ENCODE data around the gene SEL1L2. TPM values are rescaled to one million over a fixed set of nuclear protein-coding genes. Genes with fewer than 3 reads are reported as not detected.

Gene SEL1L2, protein sequence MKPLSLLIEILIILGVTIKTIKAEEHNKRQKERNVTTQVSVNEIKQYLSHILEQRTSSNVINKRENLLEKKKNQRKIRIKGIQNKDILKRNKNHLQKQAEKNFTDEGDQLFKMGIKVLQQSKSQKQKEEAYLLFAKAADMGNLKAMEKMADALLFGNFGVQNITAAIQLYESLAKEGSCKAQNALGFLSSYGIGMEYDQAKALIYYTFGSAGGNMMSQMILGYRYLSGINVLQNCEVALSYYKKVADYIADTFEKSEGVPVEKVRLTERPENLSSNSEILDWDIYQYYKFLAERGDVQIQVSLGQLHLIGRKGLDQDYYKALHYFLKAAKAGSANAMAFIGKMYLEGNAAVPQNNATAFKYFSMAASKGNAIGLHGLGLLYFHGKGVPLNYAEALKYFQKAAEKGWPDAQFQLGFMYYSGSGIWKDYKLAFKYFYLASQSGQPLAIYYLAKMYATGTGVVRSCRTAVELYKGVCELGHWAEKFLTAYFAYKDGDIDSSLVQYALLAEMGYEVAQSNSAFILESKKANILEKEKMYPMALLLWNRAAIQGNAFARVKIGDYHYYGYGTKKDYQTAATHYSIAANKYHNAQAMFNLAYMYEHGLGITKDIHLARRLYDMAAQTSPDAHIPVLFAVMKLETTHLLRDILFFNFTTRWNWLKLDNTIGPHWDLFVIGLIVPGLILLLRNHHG
- total RNA-seq, result 1 to 10 TPM in 1 of 2 donors, not detected in 1; 6.3 TPM
- under 1 TPM in 1 of 2 donors, not detected in 1; 0.95 TPM for polyA plus RNA-seq
- long read RNA-seq, donor 1, result 0 reads
- long read RNA-seq, donor 2, partial matches to known transcripts, result 0 of 1 reads
- long read RNA-seq, donor 2, other reads (novel, unspliced or antisense), result 1 of 1 reads

DNA sequence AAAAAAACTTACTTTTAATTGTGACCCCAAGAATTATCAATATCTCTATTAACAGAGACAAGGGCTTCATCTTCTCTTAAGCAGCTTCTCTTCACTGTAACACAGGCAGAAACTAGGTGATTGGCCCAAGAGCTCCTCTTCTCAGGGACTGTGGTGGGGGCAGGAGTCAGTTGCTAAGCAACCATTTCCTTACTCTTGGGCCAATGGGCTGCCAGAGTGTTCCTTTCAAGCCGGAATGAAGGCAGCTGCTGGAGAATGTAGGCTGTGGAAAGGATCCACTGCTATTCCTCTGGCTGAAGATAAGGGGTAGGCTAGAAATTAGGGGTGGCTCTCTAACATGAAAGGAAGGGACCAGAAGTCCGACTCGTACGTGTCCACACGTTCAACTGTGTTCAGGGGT is at the start of gene SEL1L2:
Gene SEL1L2 (minus strand): TSS at position 150 of the 400 bp plus-strand sequence. CDS start 80 bp downstream, at position 70.
- no peaks in the 10 kb centered on the region for H3K27me3 ChIP-seq (ENCODE audit: control insufficient read depth in 1 of 2, insufficient read depth in 2 of 2, low read length in 1 of 2)
- no peak for DNase-seq

DNA sequence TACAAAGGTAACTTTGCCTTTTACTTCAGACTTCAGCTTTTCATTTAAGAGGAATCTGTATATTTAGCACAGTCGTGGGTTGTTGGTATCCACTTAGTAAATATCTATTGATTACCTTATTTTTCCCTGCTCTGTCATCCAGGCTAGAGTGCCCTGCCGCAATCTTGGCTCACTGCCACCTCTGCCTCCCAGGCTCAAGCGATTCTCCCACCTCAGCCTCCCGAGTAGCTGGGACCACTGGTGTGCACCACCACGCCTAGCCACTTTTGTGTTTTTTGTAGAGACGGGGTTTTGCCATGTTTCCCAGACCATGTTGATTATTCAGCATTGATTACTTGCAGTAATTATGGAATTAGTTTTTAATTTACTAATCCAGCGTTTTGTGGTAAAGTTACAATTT is 46.2 kb upstream of the SEL1L2 start:
- WGBS, 2 donors, result 90 to 91% methylated on average over 7 of the region's 7 CpGs
- Histone ChIP-seq H3K36me3 (ENCODE audit: control insufficient read depth in 1 of 2, insufficient read depth in 2 of 2, low read length in 1 of 2) (no peaks in the 10 kb centered on the region), H3K27me3 (ENCODE audit: control insufficient read depth in 1 of 2, insufficient read depth in 2 of 2, low read length in 1 of 2) (no peaks in the 10 kb centered on the region), H3K27ac (ENCODE audit: low read depth in 1 of 2, low read length in 2 of 2) (no peak overlapping the region), H3K4me1 (ENCODE audit: control insufficient read depth in 1 of 2, insufficient read depth in 2 of 2, low read length in 2 of 2) (no peaks in the 10 kb centered on the region), H3K4me3 (ENCODE audit: low read length in 2 of 2) (no peak overlapping the region), H3K9me3 (ENCODE audit: control insufficient read depth, low read length) (no peaks in the 10 kb centered on the region)
- ATAC-seq (ENCODE audit: low FRiP score) (no peak), DNase-seq (peak in 1 of 2 donors; percentile 60)
- intact Hi-C loops (cut with DNase I), result no loop called here

More for the DNA sequence above, at the start of gene SEL1L2:
- ATAC-seq (ENCODE audit: low FRiP score), result no peak
- Histone ChIP-seq H3K4me1 (ENCODE audit: control insufficient read depth in 1 of 2, insufficient read depth in 2 of 2, low read length in 2 of 2) (no peaks in the 10 kb centered on the region), H3K9me3 (ENCODE audit: control insufficient read depth, low read length) (no peaks in the 10 kb centered on the region), H3K4me3 (ENCODE audit: low read length in 2 of 2) (no peak within 1 kb of the TSS), H3K36me3 (ENCODE audit: control insufficient read depth in 1 of 2, insufficient read depth in 2 of 2, low read length in 1 of 2) (no peaks in the 10 kb centered on the region), H3K27ac (ENCODE audit: low read depth in 1 of 2, low read length in 2 of 2) (no peak within 1 kb of the TSS)
- 33 to 38% methylated on average over 5 of the region's 5 CpGs for WGBS, 2 donors
- intact Hi-C loops (cut with DNase I), result loop anchor here in 1 of 2 donors (10.0 kb wide), 1 partner anchor 64 kb away; no protein-coding TSS in a partner anchor

DNA sequence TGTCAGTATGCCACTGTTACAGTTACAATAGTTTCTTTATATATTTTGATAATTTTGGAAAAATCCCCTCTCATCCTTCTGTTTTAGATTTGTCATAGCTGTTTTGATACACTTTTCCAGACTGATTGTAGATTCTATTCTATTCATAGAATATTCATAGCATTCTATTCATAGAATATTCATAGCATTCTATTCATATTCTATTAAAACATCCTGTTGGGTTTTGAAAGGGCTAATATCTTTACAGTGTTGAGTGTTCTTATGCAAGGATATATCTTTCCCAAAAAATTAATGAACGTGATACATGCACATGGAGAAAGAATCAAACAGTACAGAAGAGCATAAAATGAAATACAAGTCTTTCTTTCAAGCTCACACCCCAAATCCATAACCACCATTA is 42.9 kb upstream of the SEL1L2 start:
- H3K27me3 ChIP-seq (ENCODE audit: control insufficient read depth in 1 of 2, insufficient read depth in 2 of 2, low read length in 1 of 2), result no peaks in the 10 kb centered on the region
- H3K4me3 ChIP-seq (ENCODE audit: low read length in 2 of 2), result no peak overlapping the region
- WGBS, 2 donors, result 69 to 81% methylated on average over 1 of the region's 1 CpG
- H3K9me3 ChIP-seq (ENCODE audit: control insufficient read depth, low read length), result no peaks in the 10 kb centered on the region
- ATAC-seq (ENCODE audit: low FRiP score), result no peak
- no peaks in the 10 kb centered on the region for H3K4me1 ChIP-seq (ENCODE audit: control insufficient read depth in 1 of 2, insufficient read depth in 2 of 2, low read length in 2 of 2)
- H3K36me3 ChIP-seq (ENCODE audit: control insufficient read depth in 1 of 2, insufficient read depth in 2 of 2, low read length in 1 of 2), result no peaks in the 10 kb centered on the region
- no peak for DNase-seq
- no peak overlapping the region for H3K27ac ChIP-seq (ENCODE audit: low read depth in 1 of 2, low read length in 2 of 2)
- intact Hi-C loops (cut with DNase I), result no loop called here

DNA sequence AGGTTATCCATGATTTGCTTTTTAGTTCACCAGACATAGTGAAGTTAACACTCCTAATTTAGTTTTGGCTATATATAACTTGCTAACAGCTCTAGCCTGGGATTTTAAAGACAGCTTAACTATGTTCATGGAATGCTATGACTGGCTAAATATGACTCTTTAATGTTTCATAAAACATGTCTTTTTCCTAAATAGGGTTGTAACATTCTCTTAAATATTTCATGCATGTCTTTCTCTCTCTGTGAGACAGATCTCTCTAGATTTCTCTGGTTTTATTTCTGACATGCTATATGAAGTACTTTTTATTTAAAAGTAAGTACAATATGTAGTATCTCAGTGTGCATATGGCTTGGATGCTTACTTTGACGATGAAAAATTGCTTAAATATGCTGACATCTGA is 40.6 kb upstream of the SEL1L2 start:
- peaks cover 2% of the 10 kb centered on the region for H3K9me3 ChIP-seq (ENCODE audit: control insufficient read depth, low read length)
- no peaks in the 10 kb centered on the region for H3K4me1 ChIP-seq (ENCODE audit: control insufficient read depth in 1 of 2, insufficient read depth in 2 of 2, low read length in 2 of 2)
- no peak for DNase-seq
- H3K27ac ChIP-seq (ENCODE audit: low read depth in 1 of 2, low read length in 2 of 2), result no peak overlapping the region
- H3K27me3 ChIP-seq (ENCODE audit: control insufficient read depth in 1 of 2, insufficient read depth in 2 of 2, low read length in 1 of 2), result no peaks in the 10 kb centered on the region
- H3K4me3 ChIP-seq (ENCODE audit: low read length in 2 of 2), result no peak overlapping the region
- intact Hi-C loops (cut with DNase I), result no loop called here
- WGBS, 2 donors, result 83 to 91% methylated on average over 1 of the region's 1 CpG
- no peak for ATAC-seq (ENCODE audit: low FRiP score)
- no peaks in the 10 kb centered on the region for H3K36me3 ChIP-seq (ENCODE audit: control insufficient read depth in 1 of 2, insufficient read depth in 2 of 2, low read length in 1 of 2)

DNA sequence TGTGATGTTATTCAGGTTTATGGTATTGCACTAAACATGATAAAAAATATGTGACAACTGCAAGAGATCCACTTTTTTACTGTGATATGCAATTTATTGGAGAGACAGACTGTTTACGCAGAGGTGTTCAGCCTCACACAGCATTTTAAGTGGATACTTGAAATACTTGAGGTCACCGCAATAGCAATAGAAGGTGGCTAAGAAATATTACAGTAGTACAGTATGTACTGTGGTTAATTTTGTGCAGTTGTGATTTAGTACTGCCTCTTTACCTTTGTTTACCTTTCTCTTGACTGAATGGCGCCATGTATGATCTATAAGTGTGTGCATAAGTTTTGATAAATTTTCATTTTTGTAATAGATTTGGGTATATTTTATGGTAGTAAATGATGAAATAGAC is 22.3 kb upstream of the SEL1L2 start:
- Histone ChIP-seq H3K9me3 (ENCODE audit: control insufficient read depth, low read length) (no peaks in the 10 kb centered on the region), H3K27me3 (ENCODE audit: control insufficient read depth in 1 of 2, insufficient read depth in 2 of 2, low read length in 1 of 2) (no peaks in the 10 kb centered on the region), H3K36me3 (ENCODE audit: control insufficient read depth in 1 of 2, insufficient read depth in 2 of 2, low read length in 1 of 2) (no peaks in the 10 kb centered on the region), H3K27ac (ENCODE audit: low read depth in 1 of 2, low read length in 2 of 2) (no peak overlapping the region), H3K4me1 (ENCODE audit: control insufficient read depth in 1 of 2, insufficient read depth in 2 of 2, low read length in 2 of 2) (no peaks in the 10 kb centered on the region), H3K4me3 (ENCODE audit: low read length in 2 of 2) (no peak overlapping the region)
- ATAC-seq (ENCODE audit: low FRiP score), result no peak
- DNase-seq, result no peak
- WGBS, 2 donors, result 95 to 96% methylated on average over 3 of the region's 3 CpGs
- intact Hi-C loops (cut with DNase I), result no loop called here

DNA sequence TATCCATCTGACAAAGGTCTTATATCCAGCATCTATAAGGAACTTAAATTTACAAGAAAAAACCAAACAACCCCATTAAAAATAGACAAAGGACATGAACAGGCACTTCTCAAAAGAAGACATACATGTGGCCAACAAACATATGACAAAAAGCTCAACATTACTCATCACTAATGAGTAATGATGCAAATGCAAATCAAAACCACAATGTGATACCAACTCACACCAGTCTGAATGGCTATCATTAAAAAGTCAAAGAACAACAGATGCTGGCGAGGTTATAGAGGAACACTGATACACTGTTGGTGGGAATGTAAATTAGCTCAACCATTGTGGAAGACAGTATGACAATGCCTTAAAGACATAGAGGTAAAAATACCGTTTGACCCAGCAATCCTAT is 18.8 kb upstream of the SEL1L2 start:
- DNase-seq, result no peak
- H3K9me3 ChIP-seq (ENCODE audit: control insufficient read depth, low read length), result no peaks in the 10 kb centered on the region
- no peak overlapping the region for H3K27ac ChIP-seq (ENCODE audit: low read depth in 1 of 2, low read length in 2 of 2)
- no peak for ATAC-seq (ENCODE audit: low FRiP score)
- 81 to 84% methylated on average over 2 of the region's 2 CpGs for WGBS, 2 donors
- no peaks in the 10 kb centered on the region for H3K36me3 ChIP-seq (ENCODE audit: control insufficient read depth in 1 of 2, insufficient read depth in 2 of 2, low read length in 1 of 2)
- H3K4me3 ChIP-seq (ENCODE audit: low read length in 2 of 2), result no peak overlapping the region
- H3K4me1 ChIP-seq (ENCODE audit: control insufficient read depth in 1 of 2, insufficient read depth in 2 of 2, low read length in 2 of 2), result no peaks in the 10 kb centered on the region
- intact Hi-C loops (cut with DNase I), result no loop called here
- H3K27me3 ChIP-seq (ENCODE audit: control insufficient read depth in 1 of 2, insufficient read depth in 2 of 2, low read length in 1 of 2), result no peaks in the 10 kb centered on the region

DNA sequence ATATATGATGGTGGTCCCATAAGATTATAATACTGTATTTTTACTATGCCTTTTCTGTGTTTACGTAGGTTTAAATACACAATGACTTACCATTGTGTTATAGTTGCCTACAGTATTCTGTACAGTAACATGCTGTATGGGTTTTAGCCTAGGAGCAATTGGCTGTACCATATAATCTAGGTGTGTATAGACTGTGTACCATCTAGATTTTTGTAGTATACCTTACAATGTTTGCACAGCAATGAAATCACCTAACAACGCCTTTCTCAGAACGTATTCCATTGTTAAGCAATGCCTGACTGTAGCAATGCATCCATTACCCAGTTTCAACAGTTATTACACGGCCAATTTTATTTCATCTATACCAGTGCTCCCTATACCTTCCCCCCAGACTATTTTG is 15.6 kb upstream of the SEL1L2 start:
- intact Hi-C loops (cut with DNase I), result no loop called here
- no peak for DNase-seq
- Histone ChIP-seq H3K9me3 (ENCODE audit: control insufficient read depth, low read length) (no peaks in the 10 kb centered on the region), H3K36me3 (ENCODE audit: control insufficient read depth in 1 of 2, insufficient read depth in 2 of 2, low read length in 1 of 2) (no peaks in the 10 kb centered on the region), H3K27ac (ENCODE audit: low read depth in 1 of 2, low read length in 2 of 2) (no peak overlapping the region), H3K27me3 (ENCODE audit: control insufficient read depth in 1 of 2, insufficient read depth in 2 of 2, low read length in 1 of 2) (no peaks in the 10 kb centered on the region), H3K4me1 (ENCODE audit: control insufficient read depth in 1 of 2, insufficient read depth in 2 of 2, low read length in 2 of 2) (no peaks in the 10 kb centered on the region), H3K4me3 (ENCODE audit: low read length in 2 of 2) (no peak overlapping the region)
- WGBS, 2 donors, result 94 to 96% methylated on average over 4 of the region's 4 CpGs
- ATAC-seq (ENCODE audit: low FRiP score), result no peak

DNA sequence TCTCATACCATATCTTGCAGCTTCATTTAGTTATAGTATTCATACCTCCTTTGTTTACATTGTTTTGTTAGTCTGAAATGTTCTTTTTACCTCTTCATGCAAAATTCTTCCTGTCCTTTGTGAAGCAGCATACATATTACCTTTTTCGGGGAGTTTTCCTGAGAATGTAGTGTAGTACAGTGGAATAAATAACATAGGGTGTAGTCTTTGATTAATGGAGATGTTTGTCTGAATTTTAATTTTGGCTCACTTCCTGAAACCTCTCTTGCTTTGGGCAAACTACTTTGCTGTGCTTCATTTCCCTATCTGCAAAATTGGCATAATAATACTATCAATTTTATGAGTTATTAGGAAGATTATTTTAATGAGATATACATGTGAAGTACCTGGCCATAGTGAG is 10.5 kb upstream of the SEL1L2 start:
- 94% methylated on average over 1 of the region's 1 CpG for WGBS, 2 donors
- intact Hi-C loops (cut with DNase I), result no loop called here
- no peaks in the 10 kb centered on the region for H3K27me3 ChIP-seq (ENCODE audit: control insufficient read depth in 1 of 2, insufficient read depth in 2 of 2, low read length in 1 of 2)
- no peak overlapping the region for H3K27ac ChIP-seq (ENCODE audit: low read depth in 1 of 2, low read length in 2 of 2)
- H3K9me3 ChIP-seq (ENCODE audit: control insufficient read depth, low read length), result no peaks in the 10 kb centered on the region
- ATAC-seq (ENCODE audit: low FRiP score), result no peak
- no peak overlapping the region for H3K4me3 ChIP-seq (ENCODE audit: low read length in 2 of 2)
- H3K36me3 ChIP-seq (ENCODE audit: control insufficient read depth in 1 of 2, insufficient read depth in 2 of 2, low read length in 1 of 2), result no peaks in the 10 kb centered on the region
- no peaks in the 10 kb centered on the region for H3K4me1 ChIP-seq (ENCODE audit: control insufficient read depth in 1 of 2, insufficient read depth in 2 of 2, low read length in 2 of 2)
- no peak for DNase-seq
